Left renal cortex interstitium (tissue), 4 donors: Measurements from ENCODE around the gene KNDC1. TPM values are rescaled to one million over a fixed set of nuclear protein-coding genes. Genes with fewer than 3 reads are reported as not detected.

Experiments
- DNase-seq, 4 donors: peaks; one replicate each; pipeline ENCODE4 v3.0.0-alpha.2; 2013; ENCODE audit warnings: low read depth in 4 of 4, low spot score in 2 of 4, missing footprints in 1 of 4
- polyA plus RNA-seq, 4 donors: library from polyadenylated mRNA; unstranded; fragments of 120-200 nt; gene quantifications; one replicate each; pipeline ENCODE4 v1.2.1, GENCODE V29; 2013; ENCODE audit not compliant: insufficient read length in 4 of 4

The KNDC1 gene
- polyA plus RNA-seq, 4 donors: 4.5 to 11.4 (median 8.2) TPM

DNA sequence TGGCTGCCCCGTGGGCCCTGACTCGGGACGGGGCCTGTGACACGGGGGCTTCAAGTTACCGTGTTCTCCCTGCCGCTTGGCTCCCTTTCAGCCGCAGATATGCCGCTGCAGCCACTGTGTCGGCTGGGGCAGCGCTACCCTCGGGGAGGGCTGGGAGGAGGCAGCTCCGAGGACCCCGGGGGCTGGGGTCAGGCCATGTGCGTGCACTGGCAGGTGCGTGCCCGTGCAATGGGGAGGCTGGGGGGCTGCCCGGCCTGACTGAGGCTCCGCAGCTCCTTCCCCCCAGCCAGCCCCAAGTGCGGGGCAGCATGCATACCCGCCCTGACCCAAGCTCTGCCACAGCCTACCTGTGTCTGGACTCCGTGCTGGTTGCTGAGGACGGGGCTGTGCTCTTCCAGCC, 29.2 kb downstream of the KNDC1 start:
- no peak for DNase-seq

DNA sequence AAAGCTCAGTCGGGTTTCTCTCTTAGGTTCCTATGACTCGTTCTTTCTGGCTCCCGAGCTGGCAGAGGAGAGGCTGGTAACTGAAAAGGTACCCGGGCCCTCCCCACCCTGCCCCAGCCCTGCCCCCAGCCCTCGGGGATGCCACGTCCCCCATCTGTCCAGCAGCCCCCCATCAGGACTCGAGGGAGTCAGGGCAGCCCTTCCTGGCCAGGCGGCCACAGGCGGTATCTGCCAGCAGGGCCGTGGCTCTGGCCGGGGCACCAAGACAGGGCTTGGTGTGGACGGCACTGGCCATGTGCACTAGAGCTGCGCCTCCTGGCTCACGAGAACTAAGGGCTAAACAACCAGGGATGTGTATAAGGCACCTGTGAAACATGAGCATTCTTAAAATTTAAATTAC, 29.7 kb downstream of the KNDC1 start:
- DNase-seq: no peak

DNA sequence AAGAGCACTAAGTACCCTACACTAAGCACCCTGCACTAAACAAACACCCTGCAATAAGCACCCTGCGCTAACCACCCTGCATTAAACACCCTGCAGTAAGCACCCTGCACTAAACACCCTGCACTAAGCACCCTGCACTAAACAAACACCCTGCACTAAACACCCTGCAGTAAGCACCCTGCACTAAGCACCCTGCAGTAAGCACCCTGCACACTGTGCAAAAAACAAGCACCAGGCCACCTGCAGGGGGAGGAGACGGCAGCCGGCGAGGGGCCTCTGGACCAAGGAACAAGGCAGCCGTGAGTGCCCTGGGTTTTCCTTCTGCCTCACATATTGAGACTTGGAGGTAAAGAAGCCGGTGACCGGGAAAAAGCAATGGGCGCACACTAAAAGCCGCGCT, 30.2 kb downstream of the KNDC1 start:
- no peak for DNase-seq

DNA sequence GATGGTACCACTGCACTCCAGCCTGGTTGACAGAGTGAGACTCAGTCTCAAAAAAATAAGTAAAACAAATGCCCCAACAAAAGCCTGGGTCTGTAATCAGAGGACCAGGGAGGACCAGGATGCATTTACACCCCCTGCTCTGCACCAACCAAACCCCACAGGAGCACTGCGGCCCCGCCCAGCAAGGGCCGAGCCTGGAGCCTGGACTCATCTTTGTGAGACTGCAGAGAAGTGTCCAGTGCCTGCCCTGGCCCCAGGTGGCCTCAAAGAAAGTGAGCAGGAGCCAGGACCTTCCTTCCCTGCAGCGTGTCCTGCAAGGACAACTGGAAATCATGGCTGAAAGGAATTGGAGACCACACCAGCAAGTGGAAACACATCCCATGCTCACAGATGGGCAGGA, 31.6 kb downstream of the KNDC1 start:
- DNase-seq: no peak

DNA sequence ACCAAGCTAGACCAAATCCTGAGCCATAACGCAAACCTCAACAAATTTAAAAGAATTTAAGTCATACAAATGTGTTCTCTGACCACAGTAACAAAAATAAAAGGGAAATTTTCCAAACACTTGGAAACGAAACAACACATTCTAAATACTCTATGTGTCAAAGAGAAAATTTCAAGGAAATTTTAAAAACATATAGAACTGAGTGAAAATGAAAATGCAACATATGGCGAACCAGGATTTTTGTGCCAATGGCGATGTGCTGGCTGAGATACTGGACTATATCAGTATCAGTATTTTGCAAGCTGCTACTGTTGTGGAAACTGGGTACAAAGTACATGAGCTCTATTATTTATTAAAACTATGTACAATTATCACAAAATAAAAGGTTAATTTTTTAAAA, 34.1 kb downstream of the KNDC1 start:
- DNase-seq: no peak

DNA sequence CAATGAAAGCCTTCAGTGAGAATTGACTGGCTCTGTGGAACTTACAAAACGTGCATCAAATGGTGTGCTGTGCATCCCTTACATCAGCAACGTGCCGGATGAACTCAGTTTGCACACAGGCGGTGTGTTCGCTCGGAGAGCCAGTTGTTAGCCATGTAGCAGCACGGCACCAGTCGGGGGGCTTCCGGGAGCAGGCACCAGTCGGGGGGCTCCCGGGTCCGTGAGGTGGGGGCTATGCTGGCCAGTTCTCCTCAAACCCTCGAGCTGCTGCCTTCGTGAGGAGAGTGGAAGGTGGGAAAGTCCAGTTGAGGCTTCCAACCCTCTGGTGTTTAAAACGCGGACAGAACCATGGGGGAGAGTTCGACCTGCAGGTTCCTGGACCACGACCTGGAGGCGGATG, 35.1 kb downstream of the KNDC1 start:
- DNase-seq: no peak

DNA sequence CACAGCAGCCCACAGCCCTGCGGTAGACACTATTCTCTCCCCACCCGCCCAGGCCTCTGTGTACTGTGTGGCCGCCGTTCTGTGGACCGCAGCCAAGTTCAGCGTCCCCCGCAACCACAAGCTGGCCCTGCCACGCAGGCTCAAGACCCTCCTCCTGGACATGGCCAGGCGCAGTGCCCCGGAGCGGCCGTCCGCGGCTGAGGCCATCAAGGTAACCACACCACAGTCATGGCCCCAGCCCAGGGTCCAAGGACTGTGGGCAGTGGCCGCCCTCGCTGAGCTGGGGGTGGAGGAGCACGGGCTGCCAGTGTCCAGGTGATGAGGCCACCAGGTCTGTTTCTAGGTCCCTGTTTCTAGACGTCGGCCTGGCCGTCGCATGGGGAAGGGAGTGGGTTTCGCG, 35.6 kb downstream of the KNDC1 start:
- no peak for DNase-seq

DNA sequence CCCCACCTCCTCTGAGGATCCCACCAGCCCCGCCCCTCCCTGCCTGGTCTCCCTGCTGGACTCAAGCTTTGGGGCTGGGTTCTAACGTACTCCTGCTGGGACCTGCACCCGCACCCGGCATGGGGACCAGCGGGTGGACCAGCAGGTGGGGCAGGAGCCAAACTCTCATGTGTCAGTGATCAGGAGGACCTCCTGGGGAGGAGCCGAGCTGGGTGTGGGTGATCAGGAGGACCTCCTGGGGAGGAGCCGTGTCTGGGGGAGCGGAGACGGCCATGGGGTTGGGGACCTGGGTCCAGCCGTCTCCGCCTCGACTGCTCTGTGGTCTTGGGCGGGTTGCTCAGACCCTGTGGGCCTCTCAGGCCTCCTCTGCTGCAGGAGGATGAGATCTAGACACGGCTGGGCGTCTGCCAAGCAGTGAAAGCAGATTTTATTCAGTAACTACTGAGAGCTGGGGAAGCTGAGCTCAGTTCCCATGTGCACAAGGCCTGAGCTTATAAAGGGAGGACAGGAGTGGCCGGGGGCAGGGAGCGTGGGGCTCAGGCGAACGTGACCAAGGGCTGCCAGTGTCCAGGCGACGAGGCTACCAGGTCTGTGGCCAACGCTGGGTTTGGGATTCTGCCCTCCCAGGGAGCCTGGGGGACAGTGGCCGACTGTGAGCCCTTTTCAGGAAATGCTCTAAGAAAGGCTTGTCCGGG, 36.3 kb downstream of the KNDC1 start:
- DNase-seq: no peak

DNA sequence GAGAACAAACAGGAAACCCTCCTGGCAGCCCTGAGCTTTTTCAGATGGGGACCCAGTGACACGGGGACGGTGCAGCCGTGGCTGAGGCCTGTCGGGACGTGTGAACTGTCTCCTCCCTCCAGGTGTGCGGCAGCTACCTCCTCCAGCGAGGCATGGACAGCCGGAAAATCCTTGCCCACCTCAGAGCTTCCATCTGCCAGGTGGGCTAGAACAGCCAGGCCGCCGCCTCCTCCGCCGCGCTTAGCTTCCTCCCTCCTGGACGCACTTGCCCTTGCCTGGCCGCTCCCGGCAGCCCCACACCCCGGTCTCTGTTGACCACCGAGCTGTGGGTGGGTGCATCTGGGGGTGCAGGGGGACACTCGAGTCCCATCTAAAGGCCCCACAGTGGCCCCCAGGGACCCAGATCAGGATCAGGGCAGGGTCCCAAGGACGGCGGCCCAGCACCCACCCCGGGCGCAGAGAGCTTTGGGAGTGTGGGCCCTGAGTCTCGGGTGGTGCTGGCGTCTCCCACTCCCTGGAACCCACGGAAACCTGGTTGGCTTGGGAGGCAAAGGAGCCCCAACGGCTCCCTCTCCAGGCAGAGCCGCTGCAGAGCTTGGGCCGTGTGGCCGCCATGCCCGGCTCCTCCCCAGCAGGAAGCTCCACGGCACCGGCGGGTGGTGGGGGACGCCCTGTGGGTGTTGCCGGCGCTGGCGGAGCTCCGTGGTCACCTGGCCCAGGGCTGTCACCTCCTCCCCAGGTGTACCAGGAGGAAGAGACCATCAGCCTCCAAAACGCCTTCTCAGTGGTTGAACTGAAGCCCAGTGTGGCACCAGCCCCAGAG, 37.1 kb downstream of the KNDC1 start:
- no peak for DNase-seq

DNA sequence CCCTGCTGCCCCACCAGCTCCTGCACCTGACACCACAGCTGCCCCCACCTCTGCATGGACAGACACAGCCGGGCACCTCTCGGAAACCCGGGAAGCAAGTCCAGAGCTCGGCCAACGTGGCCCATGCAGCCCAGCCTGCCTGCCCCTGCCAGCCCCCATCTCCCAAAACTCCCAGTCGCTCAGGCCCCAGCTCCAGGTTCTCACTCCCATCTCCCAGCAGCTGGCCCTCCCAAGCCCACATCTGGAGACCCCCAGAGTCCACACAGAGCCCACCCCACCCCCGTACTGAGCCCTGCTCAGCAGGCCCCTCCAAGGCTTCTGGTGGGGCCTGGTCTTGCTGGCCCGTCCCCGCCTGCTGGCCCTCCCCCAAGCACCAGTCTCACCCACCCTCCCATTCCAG, 37.8 kb downstream of the KNDC1 start:
- DNase-seq: no peak

DNA sequence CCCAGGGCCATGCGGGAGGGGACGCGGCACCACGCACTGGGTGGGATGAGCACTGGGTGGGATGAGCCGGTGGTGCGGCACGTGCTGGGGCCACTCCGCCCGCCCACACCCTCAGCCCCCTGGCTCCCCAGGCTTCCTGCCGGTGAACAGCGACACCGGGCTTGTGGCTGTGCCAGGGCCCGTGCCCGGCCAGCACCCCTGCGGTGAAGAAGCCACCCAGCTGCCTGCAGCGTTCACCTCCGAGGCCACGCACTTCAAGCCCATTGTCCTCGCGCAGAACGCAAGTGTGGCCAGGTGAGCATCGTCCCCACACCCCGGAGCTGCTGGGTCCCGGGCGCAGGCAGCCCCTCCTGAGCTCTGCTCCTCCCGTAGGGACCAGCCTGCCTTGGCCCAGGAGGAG, 38.2 kb downstream of the KNDC1 start:
- DNase-seq: no peak

DNA sequence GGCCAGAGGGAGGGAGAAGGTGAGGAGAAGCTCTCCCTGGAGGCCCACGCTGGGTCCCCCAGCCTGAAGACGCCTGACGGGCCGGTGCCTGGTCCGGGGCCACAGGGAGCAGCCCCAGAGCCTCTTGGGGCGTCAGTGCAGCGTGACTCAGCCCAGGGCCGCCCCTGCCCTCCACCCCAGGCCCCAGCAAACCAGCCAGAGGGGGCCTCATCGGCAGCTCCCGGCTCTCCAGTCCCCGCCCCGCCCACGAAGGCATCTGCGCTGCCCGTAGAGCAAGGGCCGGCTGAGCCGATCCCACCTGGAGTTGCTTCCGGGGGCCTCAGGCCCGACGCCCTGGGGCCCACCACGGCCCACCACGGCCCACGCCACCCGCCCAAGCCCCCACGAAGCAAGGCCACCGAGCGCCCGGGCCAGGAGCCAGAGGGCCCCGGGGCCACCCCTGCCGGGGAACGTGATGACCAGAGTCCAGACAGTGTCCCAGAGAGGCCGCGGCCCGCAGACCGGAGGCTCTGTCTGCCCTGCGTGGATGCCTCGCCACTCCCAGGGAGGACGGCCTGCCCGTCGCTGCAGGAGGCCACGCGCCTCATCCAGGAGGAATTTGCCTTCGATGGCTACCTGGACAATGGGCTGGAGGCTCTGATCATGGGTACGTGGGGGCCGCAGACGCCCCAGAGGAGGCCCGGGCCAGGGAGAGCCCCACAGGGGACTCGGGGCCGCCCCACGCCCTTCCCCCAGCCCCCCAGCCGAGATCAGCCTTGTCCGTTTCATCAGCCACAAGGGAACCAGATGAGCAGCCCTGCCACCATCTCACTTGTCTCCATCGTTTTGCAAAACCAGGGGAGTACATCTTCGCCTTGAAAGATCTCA, 38.8 kb downstream of the KNDC1 start:
- DNase-seq: no peak

DNA sequence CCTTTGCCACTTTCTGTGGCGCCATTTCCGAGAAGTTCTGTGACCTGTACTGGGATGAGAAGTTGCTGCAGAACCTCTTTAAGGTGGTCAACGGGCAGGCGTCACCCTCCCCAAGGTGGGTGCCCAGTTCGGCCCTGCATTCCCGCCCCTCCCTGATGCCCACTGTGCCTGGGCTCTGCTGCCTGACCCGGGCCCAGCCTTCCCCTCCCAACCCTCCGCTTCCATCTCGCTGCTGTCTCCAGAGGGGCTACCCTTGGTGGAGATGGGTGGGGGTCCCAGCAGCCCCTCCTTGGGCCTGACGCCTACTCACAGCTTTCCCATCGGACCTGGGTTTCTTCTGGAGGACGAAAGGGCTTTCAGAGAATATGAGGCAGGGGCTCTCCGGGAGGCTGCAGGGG, 39.5 kb downstream of the KNDC1 start:
- no peak for DNase-seq

DNA sequence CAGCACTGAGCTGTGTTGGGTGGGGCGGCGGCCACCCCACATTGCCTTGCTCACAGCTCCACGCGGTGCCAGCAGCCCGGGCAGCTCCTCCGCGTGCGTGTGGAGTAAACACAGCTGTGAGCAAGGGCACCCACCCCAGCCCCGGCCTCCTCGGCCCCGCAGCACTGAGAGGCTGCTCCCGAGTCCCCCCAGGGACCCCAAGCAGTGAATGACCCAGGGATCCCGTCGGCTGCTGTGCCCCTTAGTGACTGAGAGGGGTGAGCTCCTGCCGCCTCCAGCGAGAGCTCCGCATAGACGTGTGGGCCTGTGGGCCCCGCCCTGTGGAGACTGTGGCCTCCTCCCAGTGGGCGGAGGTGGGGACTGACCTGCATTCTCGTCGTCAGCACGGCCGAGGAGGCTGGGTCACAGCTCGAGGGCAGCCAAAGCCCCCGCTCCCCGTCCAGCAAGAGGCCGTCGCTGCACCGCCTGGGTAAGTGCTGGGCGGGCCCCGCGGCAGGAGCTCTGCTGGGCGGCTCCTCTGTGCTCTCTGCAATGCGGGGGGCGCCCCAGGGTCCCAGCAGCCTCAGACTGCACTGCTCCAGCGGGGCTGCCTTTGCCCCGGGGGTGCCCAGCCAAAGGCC, 40.1 kb downstream of the KNDC1 start:
- no peak for DNase-seq

DNA sequence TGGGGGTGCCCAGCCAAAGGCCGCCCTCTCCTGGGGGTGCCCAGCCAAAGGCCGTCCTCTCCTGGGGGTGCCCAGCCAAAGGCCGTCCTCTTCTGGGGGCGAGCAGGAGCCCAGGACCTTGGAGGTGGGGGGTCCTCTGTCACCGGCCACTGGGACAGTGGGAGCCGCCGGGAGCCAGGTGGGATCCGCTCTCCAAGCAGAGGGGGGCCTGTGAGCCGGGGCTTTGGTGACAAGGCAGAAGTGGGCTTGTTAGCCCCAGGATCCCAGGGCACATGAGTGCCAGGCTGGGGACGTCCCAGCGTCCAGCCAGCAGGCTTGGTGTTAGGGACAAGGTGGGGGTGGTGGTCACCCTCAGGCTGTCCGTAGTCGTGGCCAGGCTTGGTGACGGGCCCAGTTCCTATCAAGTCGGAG, 40.6 kb downstream of the KNDC1 start:
- DNase-seq: no peak

DNA sequence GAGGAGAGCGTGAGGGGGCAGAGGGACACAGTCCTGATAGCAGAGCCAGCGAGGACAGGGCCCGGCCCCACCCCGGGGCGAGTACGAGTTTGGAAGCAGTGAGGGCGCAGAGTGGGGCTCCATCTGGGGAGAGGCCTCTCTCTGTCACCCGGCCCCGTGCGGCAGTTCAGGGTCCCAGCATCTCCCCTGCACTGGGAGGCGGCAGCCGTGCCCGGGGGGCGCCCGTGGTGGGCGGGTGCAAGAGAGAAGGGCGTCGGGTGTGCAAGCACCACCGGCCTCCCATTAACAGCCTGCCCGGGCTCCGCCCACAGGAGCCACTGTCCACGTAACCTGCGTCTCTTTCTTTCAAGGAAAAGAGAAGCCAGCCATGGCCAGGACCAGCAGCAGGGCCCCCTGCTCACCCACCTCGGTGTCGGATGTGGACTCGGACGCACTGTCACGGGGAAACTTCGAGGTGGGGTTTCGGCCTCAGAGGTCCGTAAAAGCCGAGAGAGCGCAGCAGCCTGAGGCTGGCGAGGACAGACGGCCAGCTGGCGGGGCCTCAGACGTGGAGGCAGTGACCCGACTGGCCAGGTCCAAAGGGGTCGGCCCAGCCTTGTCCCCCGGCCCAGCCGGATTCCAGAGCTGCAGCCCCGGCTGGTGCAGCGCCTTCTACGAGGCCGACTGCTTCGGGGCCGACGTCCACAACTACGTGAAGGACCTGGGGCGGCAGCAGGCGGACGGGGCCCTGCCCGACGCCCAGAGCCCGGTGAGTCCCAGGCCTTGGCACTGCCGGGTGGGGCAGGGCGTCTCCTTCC, 41.3 kb downstream of the KNDC1 start:
- DNase-seq: no peak

DNA sequence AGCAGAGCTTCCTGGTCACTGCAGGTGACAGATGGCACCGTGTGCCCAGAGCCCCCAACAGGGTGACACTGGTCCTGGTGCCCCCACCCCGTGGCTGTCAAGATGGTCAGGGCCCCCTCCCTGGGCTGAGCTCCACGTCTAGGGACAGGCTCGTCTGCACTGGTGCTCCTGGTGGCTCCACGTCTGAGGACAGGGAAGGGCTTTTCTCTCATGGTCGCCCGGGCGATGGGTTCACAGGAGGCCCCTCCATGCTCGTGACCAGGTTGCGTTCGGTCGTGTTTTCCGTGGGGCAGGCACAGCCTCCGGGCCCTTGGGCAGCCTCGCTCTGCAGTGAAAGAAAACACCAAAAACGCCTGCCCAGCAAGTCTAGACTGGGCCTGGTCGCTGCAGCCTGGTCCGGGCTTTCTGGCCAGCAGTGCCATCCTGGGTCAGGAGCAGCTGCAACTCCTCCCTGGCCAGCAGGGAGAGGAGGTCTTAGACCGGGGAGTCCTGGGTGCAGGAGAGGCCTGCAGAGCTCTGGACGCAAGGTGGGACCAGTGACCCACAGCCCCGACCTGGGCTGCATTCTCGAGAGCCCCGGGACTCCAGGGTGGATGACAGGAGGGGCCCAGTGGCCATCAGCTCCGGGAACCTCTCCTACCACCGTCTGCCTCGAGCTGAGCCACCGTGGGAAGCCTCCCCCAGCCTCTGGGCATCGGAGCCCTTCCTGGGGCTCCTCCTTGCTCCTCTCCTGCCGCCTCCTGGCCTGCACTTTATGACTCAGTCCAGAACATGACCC, 42.1 kb downstream of the KNDC1 start:
- DNase-seq: no peak

DNA sequence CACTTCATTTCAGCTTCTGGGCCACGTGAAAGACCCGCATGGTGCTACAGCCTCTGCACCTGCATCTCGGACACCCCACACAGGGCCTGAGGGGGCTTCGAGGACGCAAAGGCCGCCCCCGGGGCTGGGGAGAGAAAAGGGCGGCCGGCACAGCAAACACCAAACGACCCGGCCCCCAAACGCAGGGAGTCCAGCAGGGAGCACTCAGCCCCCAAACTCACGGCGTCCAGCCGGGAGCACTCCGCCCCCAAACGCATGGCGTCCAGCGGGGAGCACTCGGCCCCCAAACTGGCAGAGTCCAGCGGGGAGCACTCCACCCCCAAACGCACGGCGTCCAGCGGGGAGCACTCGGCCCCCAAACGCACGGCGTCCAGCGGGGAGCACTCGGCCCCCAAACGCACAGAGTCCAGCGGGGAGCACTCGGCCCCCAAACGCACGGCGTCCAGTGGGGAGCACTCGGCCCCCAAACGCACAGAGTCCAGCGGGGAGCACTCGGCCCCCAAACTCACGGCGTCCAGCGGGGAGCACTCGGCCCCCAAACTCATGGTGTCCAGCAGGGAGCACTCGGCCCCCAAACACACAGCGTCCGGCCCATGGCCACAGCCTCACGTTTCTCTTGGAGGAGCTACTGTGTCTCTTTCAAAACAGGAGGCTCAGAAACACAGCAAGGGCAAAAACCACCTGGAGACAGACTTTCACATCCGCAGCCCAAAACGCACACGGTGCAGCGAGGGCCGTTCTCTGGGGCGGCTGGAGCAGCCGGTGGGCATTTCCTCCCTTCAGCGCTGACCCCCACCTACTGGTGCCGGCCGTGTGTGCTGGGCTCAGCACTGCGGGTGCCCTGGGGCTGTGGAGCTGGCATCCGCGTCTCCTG, 43.0 kb downstream of the KNDC1 start:
- DNase-seq: no peak
